Mammary epithelial cell (primary cell): ENCODE results near the gene BAG3.

Source experiments
- EZH2 ChIP-seq: IDR thresholded peaks from 2 replicates; pipeline ENCODE4 v1.6.1; 2012; ENCODE audit warnings: low read length, inconsistent platforms, borderline replicate concordance
- TF ChIP-seq, protein P1 (sequence below), 2 donors: IDR thresholded peaks in 1 of 2; conservative IDR thresholded peaks in 1 of 2; 2 replicates each; pipeline ENCODE4 v1.5.1; 2011 to 2012; ENCODE audit warnings: inconsistent platforms in 2 of 2, low read length in 2 of 2, mild to moderate bottlenecking in 2 of 2, control low read depth in 1 of 2, low read depth in 1 of 2; ENCODE audit not compliant: insufficient read depth in 1 of 2; ENCODE audit errors: extremely low read depth in 1 of 2

DNA sequence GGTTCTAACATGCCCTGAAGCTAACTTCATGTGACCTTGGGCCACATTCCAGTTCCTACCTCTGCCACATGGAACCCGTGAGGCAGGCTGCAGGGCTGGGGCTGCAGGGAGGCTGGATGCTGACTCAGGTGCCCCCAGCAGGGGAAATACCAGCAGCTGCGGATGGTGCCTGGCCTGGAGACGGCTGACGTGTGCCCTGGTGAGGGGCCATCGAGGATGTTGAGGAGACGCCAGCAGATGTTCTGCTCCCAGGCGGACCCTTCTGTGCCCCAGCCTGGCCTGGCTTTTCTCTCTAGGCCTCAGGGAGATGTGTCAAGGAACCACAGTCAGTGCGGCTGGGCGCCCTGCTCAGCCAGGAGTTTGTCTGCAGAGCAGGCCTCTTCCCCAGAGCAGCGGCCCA, 8.8 kb downstream of the BAG3 start:
- no peak for TF ChIP-seq EZH2
- TF ChIP-seq, protein P1, sequence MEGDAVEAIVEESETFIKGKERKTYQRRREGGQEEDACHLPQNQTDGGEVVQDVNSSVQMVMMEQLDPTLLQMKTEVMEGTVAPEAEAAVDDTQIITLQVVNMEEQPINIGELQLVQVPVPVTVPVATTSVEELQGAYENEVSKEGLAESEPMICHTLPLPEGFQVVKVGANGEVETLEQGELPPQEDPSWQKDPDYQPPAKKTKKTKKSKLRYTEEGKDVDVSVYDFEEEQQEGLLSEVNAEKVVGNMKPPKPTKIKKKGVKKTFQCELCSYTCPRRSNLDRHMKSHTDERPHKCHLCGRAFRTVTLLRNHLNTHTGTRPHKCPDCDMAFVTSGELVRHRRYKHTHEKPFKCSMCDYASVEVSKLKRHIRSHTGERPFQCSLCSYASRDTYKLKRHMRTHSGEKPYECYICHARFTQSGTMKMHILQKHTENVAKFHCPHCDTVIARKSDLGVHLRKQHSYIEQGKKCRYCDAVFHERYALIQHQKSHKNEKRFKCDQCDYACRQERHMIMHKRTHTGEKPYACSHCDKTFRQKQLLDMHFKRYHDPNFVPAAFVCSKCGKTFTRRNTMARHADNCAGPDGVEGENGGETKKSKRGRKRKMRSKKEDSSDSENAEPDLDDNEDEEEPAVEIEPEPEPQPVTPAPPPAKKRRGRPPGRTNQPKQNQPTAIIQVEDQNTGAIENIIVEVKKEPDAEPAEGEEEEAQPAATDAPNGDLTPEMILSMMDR (conservative IDR thresholded peaks at IDR 0.05 in 1 of 2, IDR thresholded peaks at IDR 0.05 in 1 of 2; ENCODE audit: extremely low read depth in 1 of 2, insufficient read depth in 1 of 2, low read depth in 1 of 2, low read length in 2 of 2), result no peak
